Thyroid gland (tissue), 4 donors: ENCODE data around the gene PSMB11.

Experiments
- POLR2A ChIP-seq, 2 donors: fragments of 450-650 bp; IDR thresholded peaks; one replicate each; pipeline ENCODE4 v1.6.1; 2017; ENCODE audit warnings: antibody characterized with exemption in 2 of 2, mild to moderate bottlenecking in 2 of 2, moderate library complexity in 1 of 2
- TF ChIP-seq, protein P1 (sequence below), 6 experiments: fragments of 200-600 bp in 3 of 6; fragments of 450-650 bp in 3 of 6; sonication (generic) in 3 of 6; IDR thresholded peaks; one replicate each; pipeline ENCODE4 v1.5.1; 2016 to 2019; ENCODE audit warnings: antibody characterized with exemption in 6 of 6, mild to moderate bottlenecking in 2 of 6, inconsistent platforms in 1 of 6, moderate library complexity in 1 of 6

DNA sequence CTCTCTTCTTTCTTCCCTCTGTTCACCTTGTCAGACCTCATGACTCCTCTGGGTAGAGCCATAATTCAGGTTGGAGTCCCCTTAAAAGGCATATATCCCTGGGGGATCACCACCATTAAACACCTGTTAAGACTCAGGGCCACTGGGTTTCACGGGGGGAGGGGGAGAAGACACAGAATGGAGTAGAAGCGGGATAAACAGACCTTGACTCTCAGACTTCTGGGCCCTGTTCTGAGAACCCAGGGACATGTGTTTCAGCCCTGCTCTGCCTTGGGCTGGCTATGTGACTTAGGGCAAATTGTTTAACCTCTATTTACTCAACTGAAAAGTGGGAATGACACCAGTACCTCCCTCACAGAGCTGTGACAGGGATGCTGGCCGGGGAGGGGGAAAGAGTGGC lies 10.7 kb downstream of the PSMB11 start:
- TF ChIP-seq, protein P1, sequence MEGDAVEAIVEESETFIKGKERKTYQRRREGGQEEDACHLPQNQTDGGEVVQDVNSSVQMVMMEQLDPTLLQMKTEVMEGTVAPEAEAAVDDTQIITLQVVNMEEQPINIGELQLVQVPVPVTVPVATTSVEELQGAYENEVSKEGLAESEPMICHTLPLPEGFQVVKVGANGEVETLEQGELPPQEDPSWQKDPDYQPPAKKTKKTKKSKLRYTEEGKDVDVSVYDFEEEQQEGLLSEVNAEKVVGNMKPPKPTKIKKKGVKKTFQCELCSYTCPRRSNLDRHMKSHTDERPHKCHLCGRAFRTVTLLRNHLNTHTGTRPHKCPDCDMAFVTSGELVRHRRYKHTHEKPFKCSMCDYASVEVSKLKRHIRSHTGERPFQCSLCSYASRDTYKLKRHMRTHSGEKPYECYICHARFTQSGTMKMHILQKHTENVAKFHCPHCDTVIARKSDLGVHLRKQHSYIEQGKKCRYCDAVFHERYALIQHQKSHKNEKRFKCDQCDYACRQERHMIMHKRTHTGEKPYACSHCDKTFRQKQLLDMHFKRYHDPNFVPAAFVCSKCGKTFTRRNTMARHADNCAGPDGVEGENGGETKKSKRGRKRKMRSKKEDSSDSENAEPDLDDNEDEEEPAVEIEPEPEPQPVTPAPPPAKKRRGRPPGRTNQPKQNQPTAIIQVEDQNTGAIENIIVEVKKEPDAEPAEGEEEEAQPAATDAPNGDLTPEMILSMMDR (IDR thresholded peaks at IDR 0.05), result no peak
- TF ChIP-seq POLR2A (IDR thresholded peaks at IDR 0.05), result no peak
